CD4-positive, alpha-beta T cell (primary cell): Measurements from ENCODE around the gene TCEA3. TPM values are rescaled to one million over a fixed set of nuclear protein-coding genes. Genes with fewer than 3 reads are reported as not detected.

Experiments used
- ATAC-seq: fragments of 200-7000 bp; cut with Tn5 transposase; one replicate; pipeline ENCODE4 v1.10.0; 2022; ENCODE audit warnings: mild to moderate bottlenecking; ENCODE audit not compliant: poor library complexity
- CTCF ChIA-PET: fragments of 350-600 bp; sonication (Branson Sonifier 250); formaldehyde crosslinking; loops from one replicate; lab custom pipeline; 2021; ENCODE audit warnings: antibody characterized with exemption, inconsistent platforms; lab: Charles Lee
- POLR2A ChIA-PET: fragments of 350-600 bp; sonication (Branson Sonifier 250); formaldehyde crosslinking; loops from one replicate; lab custom pipeline; 2021; ENCODE audit warnings: antibody characterized with exemption, inconsistent platforms; lab: Charles Lee
- DNase-seq, 14 experiments: peaks; one replicate each; pipeline ENCODE4 v3.0.0-alpha.2; 2013 to 2020; ENCODE audit warnings: mixed read lengths in 2 of 14
- H3K27ac ChIP-seq, 2 donors: one replicate each; pipeline versions ENCODE4 v1.5.1 to v1.7.0; 2013; ENCODE audit warnings: low read length in 2 of 2, low read depth in 1 of 2, mild to moderate bottlenecking in 1 of 2
- H3K27me3 ChIP-seq, 2 experiments: 1 replicate in 1 of 2; 2 replicates in 1 of 2; pipeline versions ENCODE4 v1.6.1 to v1.7.0; 2013; ENCODE audit warnings: low read length in 2 of 2, control low read depth in 1 of 2, mild to moderate bottlenecking in 1 of 2, moderate library complexity in 1 of 2; ENCODE audit not compliant: insufficient read depth in 2 of 2, control insufficient read depth in 1 of 2
- H3K36me3 ChIP-seq: one replicate; pipeline ENCODE4 v1.6.1; 2013; ENCODE audit warnings: low read length, control low read depth; ENCODE audit not compliant: insufficient read depth
- H3K4me1 ChIP-seq: one replicate; pipeline ENCODE4 v1.6.1; 2013; ENCODE audit warnings: low read length, control low read depth; ENCODE audit not compliant: insufficient read depth
- H3K4me3 ChIP-seq: one replicate; pipeline ENCODE4 v1.5.1; 2013; ENCODE audit warnings: mild to moderate bottlenecking, low read length, moderate library complexity
- H3K9me3 ChIP-seq, 2 experiments: 1 replicate in 1 of 2; 2 replicates in 1 of 2; pipeline versions ENCODE4 v1.6.1 to v1.7.0; 2013; ENCODE audit warnings: low read length in 2 of 2, mild to moderate bottlenecking in 2 of 2, control low read depth in 1 of 2, moderate library complexity in 1 of 2; ENCODE audit not compliant: control insufficient read depth in 1 of 2, insufficient read depth in 1 of 2
- H3K27ac Mint-ChIP-seq: one replicate; pipeline ENCODE4 v1.8.0; 2020; ENCODE audit warnings: mixed read lengths
- H3K27me3 Mint-ChIP-seq: one replicate; pipeline ENCODE4 v1.8.0; 2021; ENCODE audit warnings: mixed read lengths
- H3K36me3 Mint-ChIP-seq: one replicate; pipeline ENCODE4 v1.8.0; 2021; ENCODE audit warnings: low read depth, mixed read lengths
- H3K4me1 Mint-ChIP-seq: one replicate; pipeline ENCODE4 v1.8.0; 2021; ENCODE audit warnings: low read depth, mixed read lengths
- H3K4me3 Mint-ChIP-seq: one replicate; pipeline ENCODE4 v1.8.0; 2020; ENCODE audit warnings: mild to moderate bottlenecking, mixed read lengths
- H3K9me3 Mint-ChIP-seq: one replicate; pipeline ENCODE4 v1.8.0; 2020; ENCODE audit warnings: mixed read lengths
- intact Hi-C, 2 experiments: fragments of 100-400 bp; cut with DNase I in 1 of 2; cut with micrococcal nuclease in 1 of 2; formaldehyde crosslinking; loops; one replicate each; pipeline versions ENCODE4 v1.15.1 to v1.9.0; 2023 to 2025; cut with DNase I, micrococcal nuclease
- total RNA-seq, 174 experiments: library from RNA in 2 of 174; stranded (reverse) in 2 of 174; gene quantifications; one replicate each; pipeline ENCODE4 v1.2.3 and lab custom pipeline; 2021 to 2026
- TF ChIP-seq, protein P1 (sequence below): fragments of 200-600 bp; IDR thresholded peaks from one replicate; pipeline ENCODE4 v1.8.0; 2022; ENCODE audit warnings: antibody characterized with exemption, mild to moderate bottlenecking

Gene TCEA3
- total RNA-seq, 2 experiments from 2014 or later, result 33.1 to 34.6 TPM

GRCh38 chr1:23408797-23409290 is 15.7 kb downstream of the TCEA3 start:
- H3K27me3 Mint-ChIP-seq, result no peaks in the 10 kb centered on the region
- Histone ChIP-seq H3K4me3 (no peak overlapping the region), H3K36me3 (peaks cover 10% of the 10 kb centered on the region), H3K4me1 (peaks cover 9% of the 10 kb centered on the region), H3K27me3 (no peaks in the 10 kb centered on the region), H3K9me3 (no peaks in the 10 kb centered on the region), H3K27ac (no peak overlapping the region)
- ChIA-PET POLR2A (interaction anchor here (0.6 kb wide), 1 partner anchor 132 kb away, joined by 3 read pairs; no protein-coding TSS in a partner anchor), CTCF (no interaction called here)
- ATAC-seq, result no peak
- no peaks in the 10 kb centered on the region for H3K9me3 Mint-ChIP-seq
- peaks cover 6% of the 10 kb centered on the region for H3K4me1 Mint-ChIP-seq
- intact Hi-C loops, result no loop called here
- no peak overlapping the region for H3K4me3 Mint-ChIP-seq
- DNase-seq, result no peak
- TF ChIP-seq, protein P1, sequence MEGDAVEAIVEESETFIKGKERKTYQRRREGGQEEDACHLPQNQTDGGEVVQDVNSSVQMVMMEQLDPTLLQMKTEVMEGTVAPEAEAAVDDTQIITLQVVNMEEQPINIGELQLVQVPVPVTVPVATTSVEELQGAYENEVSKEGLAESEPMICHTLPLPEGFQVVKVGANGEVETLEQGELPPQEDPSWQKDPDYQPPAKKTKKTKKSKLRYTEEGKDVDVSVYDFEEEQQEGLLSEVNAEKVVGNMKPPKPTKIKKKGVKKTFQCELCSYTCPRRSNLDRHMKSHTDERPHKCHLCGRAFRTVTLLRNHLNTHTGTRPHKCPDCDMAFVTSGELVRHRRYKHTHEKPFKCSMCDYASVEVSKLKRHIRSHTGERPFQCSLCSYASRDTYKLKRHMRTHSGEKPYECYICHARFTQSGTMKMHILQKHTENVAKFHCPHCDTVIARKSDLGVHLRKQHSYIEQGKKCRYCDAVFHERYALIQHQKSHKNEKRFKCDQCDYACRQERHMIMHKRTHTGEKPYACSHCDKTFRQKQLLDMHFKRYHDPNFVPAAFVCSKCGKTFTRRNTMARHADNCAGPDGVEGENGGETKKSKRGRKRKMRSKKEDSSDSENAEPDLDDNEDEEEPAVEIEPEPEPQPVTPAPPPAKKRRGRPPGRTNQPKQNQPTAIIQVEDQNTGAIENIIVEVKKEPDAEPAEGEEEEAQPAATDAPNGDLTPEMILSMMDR, result no peak
- H3K36me3 Mint-ChIP-seq, result peaks cover 8% of the 10 kb centered on the region
- H3K27ac Mint-ChIP-seq, result no peak overlapping the region

GRCh38 chr1:23407016-23407630 is 17.4 kb downstream of the TCEA3 start:
- ChIA-PET POLR2A (no interaction called here), CTCF (no interaction called here)
- TF ChIP-seq, protein P1, result no peak
- peaks cover 12% of the 10 kb centered on the region for H3K4me1 ChIP-seq
- H3K4me1 Mint-ChIP-seq, result peaks cover 10% of the 10 kb centered on the region
- no peaks in the 10 kb centered on the region for H3K9me3 Mint-ChIP-seq
- no peak overlapping the region for H3K4me3 ChIP-seq
- intact Hi-C loops, result no loop called here
- peaks cover 18% of the 10 kb centered on the region for H3K36me3 Mint-ChIP-seq
- H3K36me3 ChIP-seq, result peaks cover 10% of the 10 kb centered on the region
- no peaks in the 10 kb centered on the region for H3K27me3 ChIP-seq
- H3K27ac ChIP-seq, result no peak overlapping the region
- no peaks in the 10 kb centered on the region for H3K9me3 ChIP-seq
- H3K27me3 Mint-ChIP-seq, result no peaks in the 10 kb centered on the region
- ATAC-seq (no peak), DNase-seq (no peak)
- H3K27ac Mint-ChIP-seq, result no peak overlapping the region
- H3K4me3 Mint-ChIP-seq, result no peak overlapping the region

GRCh38 chr1:23405946-23406345 is 18.6 kb downstream of the TCEA3 start:
- POLR2A ChIA-PET, result no interaction called here
- Histone ChIP-seq H3K4me3 (no peak overlapping the region), H3K4me1 (peaks cover 12% of the 10 kb centered on the region), H3K27me3 (no peaks in the 10 kb centered on the region), H3K9me3 (no peaks in the 10 kb centered on the region), H3K27ac (no peak overlapping the region), H3K36me3 (peaks cover 10% of the 10 kb centered on the region)
- intact Hi-C loops, result loop anchor here in 1 of 2 experiments (2.0 kb wide), 2 partner anchors 61 to 189 kb away; partner anchors contain the start of genes HNRNPR and HTR1D
- peaks cover 23% of the 10 kb centered on the region for H3K36me3 Mint-ChIP-seq
- H3K27ac Mint-ChIP-seq, result no peak overlapping the region
- H3K4me3 Mint-ChIP-seq, result no peak overlapping the region
- TF ChIP-seq, protein P1, result no peak
- CTCF ChIA-PET, result no interaction called here
- DNase-seq (no peak), ATAC-seq (no peak)
- no peaks in the 10 kb centered on the region for H3K9me3 Mint-ChIP-seq
- peaks cover 10% of the 10 kb centered on the region for H3K4me1 Mint-ChIP-seq
- H3K27me3 Mint-ChIP-seq, result no peaks in the 10 kb centered on the region
